ENCODE results near the gene ARL16. TPM values are rescaled to one million over a fixed set of nuclear protein-coding genes. Genes with fewer than 3 reads are reported as not detected.

Gene ARL16
- total and polyA plus RNA-seq, 2 of the 4 experiments (the other 2 are of a cell fraction), result 51.1 to 77.9 TPM

DNA sequence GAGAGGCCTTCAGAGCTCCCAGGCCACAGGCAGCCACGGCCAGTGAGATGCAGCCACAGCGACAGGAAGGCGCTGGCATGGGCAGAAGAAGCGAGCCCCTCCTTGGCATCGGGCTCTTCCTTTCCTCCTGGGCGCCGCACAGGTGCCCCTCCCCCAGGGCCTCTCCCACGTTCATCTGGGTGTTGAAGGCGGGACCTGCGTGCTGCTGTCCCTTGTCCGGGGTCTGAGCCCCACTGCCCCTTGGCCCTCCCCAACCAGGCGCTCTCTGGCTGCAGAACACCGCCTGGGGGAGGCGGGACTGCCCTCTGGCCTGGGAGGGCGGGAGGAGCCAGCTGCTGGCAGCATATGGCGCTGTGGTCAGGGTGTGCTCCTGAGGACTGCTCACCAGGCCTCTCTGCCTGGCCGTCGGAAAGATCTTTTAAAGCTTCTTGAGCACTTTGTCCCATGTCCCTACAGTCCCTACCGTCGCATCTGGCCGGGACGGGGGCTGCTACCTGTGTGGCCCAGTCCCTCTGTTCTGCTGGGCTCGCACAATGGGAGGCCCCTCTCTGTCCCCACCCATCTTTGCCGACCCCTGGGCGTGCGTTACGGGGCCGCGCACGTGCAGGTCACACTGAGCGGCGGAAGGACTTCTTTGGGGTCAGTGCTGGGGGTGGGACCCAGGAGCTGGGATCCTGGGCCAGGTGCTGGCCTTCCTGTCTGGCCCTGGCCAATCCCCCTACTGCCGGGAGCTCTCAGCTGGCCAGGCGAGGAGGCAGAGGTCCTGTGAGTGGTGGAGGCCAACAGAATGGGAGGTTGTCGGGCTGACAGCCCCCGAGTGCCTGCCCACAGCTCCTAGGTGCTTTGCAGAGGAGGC, 30.2 kb upstream of the ARL16 start:
- no peak overlapping the region for H3K56ac ChIP-seq (ENCODE audit: extremely low read depth, insufficient read depth, low read length)
- no peak overlapping the region for H2BK15ac ChIP-seq (ENCODE audit: low read depth, low read length)
- H3K79me1 ChIP-seq (ENCODE audit: low read depth in 1 of 2, low read length in 2 of 2), result peaks cover 14 to 30% of the 10 kb centered on the region in 2 experiments
- intact Hi-C loops (cut with micrococcal nuclease), result no loop called here
- no peak overlapping the region for H4K8ac ChIP-seq (ENCODE audit: low read depth in 2 of 2, low read length in 2 of 2)
- no peak overlapping the region for H4K5ac ChIP-seq (ENCODE audit: low read depth, low read length)
- ATAC-seq (ENCODE audit: low read depth) (no peak), DNase-seq (no peak)
- no peak overlapping the region for H2BK20ac ChIP-seq (ENCODE audit: low read depth, low read length)
- H4K20me1 ChIP-seq (ENCODE audit: insufficient read depth, low read length), result no peaks in the 10 kb centered on the region; the same call in 1 of the 2 replicates
- BruUV-seq (replicated peaks), result no TSS peak
- H2AK9ac ChIP-seq (replicated peaks; ENCODE audit: low read depth, low read length, poor library complexity), result peak overlapping the region; percentile 75
- H3K9me1 ChIP-seq (ENCODE audit: insufficient read depth, low read length), result peaks cover 8% of the 10 kb centered on the region
- POLR2A ChIA-PET (ENCODE audit: unreplicated experiment), result no interaction called here
- H3K14ac ChIP-seq (replicated peaks; ENCODE audit: low read depth, low read length), result no peak overlapping the region
- H2AFZ ChIP-seq (replicated peaks; ENCODE audit: low read length, poor library complexity), result no peak overlapping the region
- dilution Hi-C loops (cut with HindIII; ENCODE audit: low sequenced_read_pairs, unreplicated experiment), result no loop called here
- in situ Hi-C loops (cut with MboI; ENCODE audit: low sequenced_read_pairs), result no loop called here
- H3K9ac ChIP-seq (ENCODE audit: low read depth, low read length), result no peak overlapping the region
- H3K23ac ChIP-seq (ENCODE audit: low read depth, low read length), result no peak overlapping the region
- no peak overlapping the region for H2BK5ac ChIP-seq (ENCODE audit: low read depth, low read length, poor library complexity, severe bottlenecking)
- H3K9me3 ChIP-seq (ENCODE audit: control insufficient read depth, insufficient read depth, low read length), result no peaks in the 10 kb centered on the region
- no peak overlapping the region for H3K4ac ChIP-seq (ENCODE audit: low read depth, low read length)
- peaks cover 18% of the 10 kb centered on the region for H3K4me1 ChIP-seq (ENCODE audit: control insufficient read depth, insufficient read depth, low read length)
- H3K18ac ChIP-seq (ENCODE audit: low read depth, low read length), result no peak overlapping the region
- H2AK5ac ChIP-seq (ENCODE audit: low read depth, low read length), result no peak overlapping the region
- WGBS, 2 experiments (ENCODE audit: extremely low coverage in 2 of 2, insufficient read length in 1 of 2), result 73% methylated on average over 2 of the region's 36 CpGs; no CpG with 5 or more reads in 1 of the 2 experiments
- H3K27ac ChIP-seq (ENCODE audit: insufficient read depth, low read length), result no peak overlapping the region
- CTCF ChIA-PET, result no interaction called here
- H4K91ac ChIP-seq (ENCODE audit: insufficient read depth, low read depth, low read length), result no peak overlapping the region
- no peak overlapping the region for H3K4me3 ChIP-seq (ENCODE audit: insufficient read depth, low read depth, low read length)
- H3K4me2 ChIP-seq (ENCODE audit: low read depth, low read length), result no peak overlapping the region
- peaks cover 1% of the 10 kb centered on the region; the same call in 1 of the 2 replicates for H3K36me3 ChIP-seq (ENCODE audit: control insufficient read depth, insufficient read depth, low read length)
- no peaks in the 10 kb centered on the region for H3K27me3 ChIP-seq (ENCODE audit: control insufficient read depth, insufficient read depth, low read length)
- TF ChIP-seq RAD21 (IDR thresholded peaks at IDR 0.05; ENCODE audit: low read length) (no peak), BHLHE40 (IDR thresholded peaks at IDR 0.05; ENCODE audit: low read depth, low read length) (no peak), MXI1 (IDR thresholded peaks at IDR 0.05; ENCODE audit: borderline replicate concordance, low read depth, low read length) (no peak), RFX5 (IDR thresholded peaks at IDR 0.05; ENCODE audit: low read depth, low read length) (no peak), MAFK (IDR thresholded peaks at IDR 0.05; ENCODE audit: low read depth, low read length) (no peak), POLR2A (IDR thresholded peaks at IDR 0.05; ENCODE audit: low read depth, low read length) (no peak), CEBPB (IDR thresholded peaks at IDR 0.05; ENCODE audit: low read depth, low read length) (no peak), CHD1 (IDR thresholded peaks at IDR 0.05; ENCODE audit: low read depth, low read length) (no peak), RCOR1 (IDR thresholded peaks at IDR 0.05; ENCODE audit: insufficient replicate concordance, low read length) (no peak)
- TF ChIP-seq, protein P1, sequence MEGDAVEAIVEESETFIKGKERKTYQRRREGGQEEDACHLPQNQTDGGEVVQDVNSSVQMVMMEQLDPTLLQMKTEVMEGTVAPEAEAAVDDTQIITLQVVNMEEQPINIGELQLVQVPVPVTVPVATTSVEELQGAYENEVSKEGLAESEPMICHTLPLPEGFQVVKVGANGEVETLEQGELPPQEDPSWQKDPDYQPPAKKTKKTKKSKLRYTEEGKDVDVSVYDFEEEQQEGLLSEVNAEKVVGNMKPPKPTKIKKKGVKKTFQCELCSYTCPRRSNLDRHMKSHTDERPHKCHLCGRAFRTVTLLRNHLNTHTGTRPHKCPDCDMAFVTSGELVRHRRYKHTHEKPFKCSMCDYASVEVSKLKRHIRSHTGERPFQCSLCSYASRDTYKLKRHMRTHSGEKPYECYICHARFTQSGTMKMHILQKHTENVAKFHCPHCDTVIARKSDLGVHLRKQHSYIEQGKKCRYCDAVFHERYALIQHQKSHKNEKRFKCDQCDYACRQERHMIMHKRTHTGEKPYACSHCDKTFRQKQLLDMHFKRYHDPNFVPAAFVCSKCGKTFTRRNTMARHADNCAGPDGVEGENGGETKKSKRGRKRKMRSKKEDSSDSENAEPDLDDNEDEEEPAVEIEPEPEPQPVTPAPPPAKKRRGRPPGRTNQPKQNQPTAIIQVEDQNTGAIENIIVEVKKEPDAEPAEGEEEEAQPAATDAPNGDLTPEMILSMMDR (conservative IDR thresholded peaks at IDR 0.05; ENCODE audit: low read depth, low read length), result no peak
- TF ChIP-seq, protein P2, sequence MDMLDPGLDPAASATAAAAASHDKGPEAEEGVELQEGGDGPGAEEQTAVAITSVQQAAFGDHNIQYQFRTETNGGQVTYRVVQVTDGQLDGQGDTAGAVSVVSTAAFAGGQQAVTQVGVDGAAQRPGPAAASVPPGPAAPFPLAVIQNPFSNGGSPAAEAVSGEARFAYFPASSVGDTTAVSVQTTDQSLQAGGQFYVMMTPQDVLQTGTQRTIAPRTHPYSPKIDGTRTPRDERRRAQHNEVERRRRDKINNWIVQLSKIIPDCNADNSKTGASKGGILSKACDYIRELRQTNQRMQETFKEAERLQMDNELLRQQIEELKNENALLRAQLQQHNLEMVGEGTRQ (IDR thresholded peaks at IDR 0.05; ENCODE audit: low read depth, low read length), result no peak
- TF ChIP-seq, protein P3, sequence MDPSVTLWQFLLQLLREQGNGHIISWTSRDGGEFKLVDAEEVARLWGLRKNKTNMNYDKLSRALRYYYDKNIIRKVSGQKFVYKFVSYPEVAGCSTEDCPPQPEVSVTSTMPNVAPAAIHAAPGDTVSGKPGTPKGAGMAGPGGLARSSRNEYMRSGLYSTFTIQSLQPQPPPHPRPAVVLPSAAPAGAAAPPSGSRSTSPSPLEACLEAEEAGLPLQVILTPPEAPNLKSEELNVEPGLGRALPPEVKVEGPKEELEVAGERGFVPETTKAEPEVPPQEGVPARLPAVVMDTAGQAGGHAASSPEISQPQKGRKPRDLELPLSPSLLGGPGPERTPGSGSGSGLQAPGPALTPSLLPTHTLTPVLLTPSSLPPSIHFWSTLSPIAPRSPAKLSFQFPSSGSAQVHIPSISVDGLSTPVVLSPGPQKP (IDR thresholded peaks at IDR 0.05; ENCODE audit: borderline replicate concordance, low read depth, low read length), result no peak
- no peak overlapping the region for H2BK120ac ChIP-seq (ENCODE audit: low read depth, low read length)

Data from IMR-90 (cell line).